GM12878 (cell line): Measurements from ENCODE around the gene ESPL1. TPM values are rescaled to one million over a fixed set of nuclear protein-coding genes. Genes with fewer than 3 reads are reported as not detected.

Source experiments
- ASH2L ChIP-seq: fragments of 300-600, 200-600 bp; sonication (generic); IDR thresholded peaks from 2 replicates; pipeline ENCODE4 v1.6.1; 2017; ENCODE audit warnings: low read depth, mild to moderate bottlenecking, borderline replicate concordance
- ATF2 ChIP-seq: IDR thresholded peaks from 2 replicates; pipeline ENCODE4 v1.6.1; 2012; ENCODE audit warnings: low read length, inconsistent platforms
- BCL11A ChIP-seq: IDR thresholded peaks from 2 replicates; pipeline ENCODE4 v1.6.1; 2011; ENCODE audit warnings: low read depth, low read length
- CREM ChIP-seq: IDR thresholded peaks from 2 replicates; pipeline ENCODE4 v1.6.1; 2014; ENCODE audit warnings: antibody characterized with exemption, low read depth
- EED ChIP-seq: sonication (generic); IDR thresholded peaks from 2 replicates; pipeline ENCODE4 v1.6.1; 2016; ENCODE audit warnings: antibody characterized with exemption, low read depth
- FOXK2 ChIP-seq: fragments of 450-650 bp; IDR thresholded peaks from 2 replicates; pipeline ENCODE4 v1.6.1; 2017; ENCODE audit warnings: mild to moderate bottlenecking, moderate library complexity
- LARP7 ChIP-seq: fragments of 450-650 bp; IDR thresholded peaks from 2 replicates; pipeline ENCODE4 v1.6.1; 2017; ENCODE audit warnings: mild to moderate bottlenecking
- MEF2A ChIP-seq: IDR thresholded peaks from 2 replicates; pipeline ENCODE4 v1.6.1; 2011; ENCODE audit warnings: low read depth, mild to moderate bottlenecking, low read length, moderate library complexity; ENCODE audit not compliant: insufficient read depth
- NKRF ChIP-seq: fragments of 450-650 bp; conservative IDR thresholded peaks from 2 replicates; pipeline ENCODE4 v1.6.1; 2017; ENCODE audit warnings: mild to moderate bottlenecking, moderate library complexity
- NR2C2 ChIP-seq: IDR thresholded peaks from 2 replicates; pipeline ENCODE4 v1.6.1; 2011; ENCODE audit warnings: borderline replicate concordance, low read depth; ENCODE audit not compliant: control insufficient read depth, insufficient read length
- NR2F1 ChIP-seq: fragments of 450-650 bp; conservative IDR thresholded peaks from 2 replicates; pipeline ENCODE4 v1.6.1; 2017; ENCODE audit warnings: mild to moderate bottlenecking
- NRF1 ChIP-seq: conservative IDR thresholded peaks from 2 replicates; pipeline ENCODE4 v1.6.1; 2011; ENCODE audit warnings: mild to moderate bottlenecking, low read depth, low read length, improper control_type of control experiment
- PML ChIP-seq: IDR thresholded peaks from 2 replicates; pipeline ENCODE4 v1.6.1; 2012; ENCODE audit warnings: low read length, inconsistent platforms
- POLR2AphosphoS2 ChIP-seq: IDR thresholded peaks from 2 replicates; pipeline ENCODE4 v1.6.1; 2011; ENCODE audit warnings: low read depth, mild to moderate bottlenecking, low read length, improper control_type of control experiment, moderate library complexity
- RUNX3 ChIP-seq: IDR thresholded peaks from 2 replicates; pipeline ENCODE4 v1.6.1; 2012; ENCODE audit warnings: low read length, inconsistent platforms
- SIN3A ChIP-seq: IDR thresholded peaks from 2 replicates; pipeline ENCODE4 v1.6.1; 2012; ENCODE audit warnings: low read depth, low read length, improper control_type of control experiment
- SIX5 ChIP-seq: IDR thresholded peaks from 2 replicates; pipeline ENCODE4 v1.6.1; 2011; ENCODE audit warnings: mild to moderate bottlenecking, low read depth, low read length, moderate library complexity; ENCODE audit not compliant: severe bottlenecking
- YY1 ChIP-seq: IDR thresholded peaks from 2 replicates; pipeline ENCODE4 v1.6.1; 2011; ENCODE audit warnings: low read depth, mild to moderate bottlenecking, low read length
- polyA plus RNA-seq, 11 experiments: library from polyadenylated mRNA; depleted of rRNA in 4 of 11; unstranded in 6 of 11; stranded (reverse) in 5 of 11; fragments of >200 nt; fragmentation: Nextera tagmentation in 4 of 11; fragmentation: Illumina TruSeq in 1 of 11; extraction: Ambion mirVana in 4 of 11; extraction: Trizol in 1 of 11; gene quantifications; 1 replicate in 1 of 11; 2 replicates in 10 of 11; pipeline versions ENCODE4 v1.2.1 to v1.2.3, GENCODE V29; 2011 to 2016; ENCODE audit warnings: inconsistent platforms in 2 of 11, missing spikeins in 2 of 11, low read depth in 1 of 11
- total RNA-seq, 4 experiments: library from RNA; depleted of rRNA in 3 of 4; stranded (reverse); fragments of >200 nt in 3 of 4; fragmentation: Illumina TruSeq in 1 of 4; extraction: Trizol in 1 of 4; gene quantifications; 2 replicates each; pipeline versions ENCODE4 v1.2.1 to v1.2.3, GENCODE V29; 2013 to 2021
- TF ChIP-seq, protein P1 (sequence below): IDR thresholded peaks from 2 replicates; pipeline ENCODE4 v1.6.1; 2012; ENCODE audit warnings: mild to moderate bottlenecking, low read depth, low read length
- TF ChIP-seq, protein P2 (sequence below): fragments of 450-650 bp; formaldehyde crosslinking; IDR thresholded peaks from 2 replicates; pipeline ENCODE4 v1.5.0; 2022; ENCODE audit warnings: mild to moderate bottlenecking, missing genetic modification characterization

Gene ESPL1
- total and polyA plus RNA-seq, 10 of the 15 experiments (the other 5 are each of a cell fraction or from before 2014, with no cell fraction given), result 2.1 to 61.9 (median 21.2) TPM

GRCh38 chr12:53299454-53300180 is 31.5 kb downstream of the ESPL1 start, which contains the start of gene MYG1 (continued):
- TF ChIP-seq, protein P1, sequence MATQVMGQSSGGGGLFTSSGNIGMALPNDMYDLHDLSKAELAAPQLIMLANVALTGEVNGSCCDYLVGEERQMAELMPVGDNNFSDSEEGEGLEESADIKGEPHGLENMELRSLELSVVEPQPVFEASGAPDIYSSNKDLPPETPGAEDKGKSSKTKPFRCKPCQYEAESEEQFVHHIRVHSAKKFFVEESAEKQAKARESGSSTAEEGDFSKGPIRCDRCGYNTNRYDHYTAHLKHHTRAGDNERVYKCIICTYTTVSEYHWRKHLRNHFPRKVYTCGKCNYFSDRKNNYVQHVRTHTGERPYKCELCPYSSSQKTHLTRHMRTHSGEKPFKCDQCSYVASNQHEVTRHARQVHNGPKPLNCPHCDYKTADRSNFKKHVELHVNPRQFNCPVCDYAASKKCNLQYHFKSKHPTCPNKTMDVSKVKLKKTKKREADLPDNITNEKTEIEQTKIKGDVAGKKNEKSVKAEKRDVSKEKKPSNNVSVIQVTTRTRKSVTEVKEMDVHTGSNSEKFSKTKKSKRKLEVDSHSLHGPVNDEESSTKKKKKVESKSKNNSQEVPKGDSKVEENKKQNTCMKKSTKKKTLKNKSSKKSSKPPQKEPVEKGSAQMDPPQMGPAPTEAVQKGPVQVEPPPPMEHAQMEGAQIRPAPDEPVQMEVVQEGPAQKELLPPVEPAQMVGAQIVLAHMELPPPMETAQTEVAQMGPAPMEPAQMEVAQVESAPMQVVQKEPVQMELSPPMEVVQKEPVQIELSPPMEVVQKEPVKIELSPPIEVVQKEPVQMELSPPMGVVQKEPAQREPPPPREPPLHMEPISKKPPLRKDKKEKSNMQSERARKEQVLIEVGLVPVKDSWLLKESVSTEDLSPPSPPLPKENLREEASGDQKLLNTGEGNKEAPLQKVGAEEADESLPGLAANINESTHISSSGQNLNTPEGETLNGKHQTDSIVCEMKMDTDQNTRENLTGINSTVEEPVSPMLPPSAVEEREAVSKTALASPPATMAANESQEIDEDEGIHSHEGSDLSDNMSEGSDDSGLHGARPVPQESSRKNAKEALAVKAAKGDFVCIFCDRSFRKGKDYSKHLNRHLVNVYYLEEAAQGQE, result no peak
- no peak for TF ChIP-seq ATF2
- peak; percentile 81 for TF ChIP-seq NR2C2
- TF ChIP-seq BCL11A, result 0 out of 2 replicates have a peak, but pooled peaks have one; percentile 6
- TF ChIP-seq POLR2AphosphoS2, result peak; percentile 86; the same call in 1 of the 2 replicates
- peak; percentile 61 for TF ChIP-seq SIX5
- peak; percentile 60; the same call in 1 of the 2 replicates for TF ChIP-seq ASH2L
- peak; percentile 93 for TF ChIP-seq NKRF
- peak; percentile 89 for TF ChIP-seq LARP7
- peak; percentile 79 for TF ChIP-seq YY1
- peak; percentile 80 for TF ChIP-seq FOXK2
- no peak for TF ChIP-seq NR2F1
- peak; percentile 23; the same call in 1 of the 2 replicates for TF ChIP-seq EED
- TF ChIP-seq CREM, result peak; percentile 41; the same call in 1 of the 2 replicates
- TF ChIP-seq, protein P2, sequence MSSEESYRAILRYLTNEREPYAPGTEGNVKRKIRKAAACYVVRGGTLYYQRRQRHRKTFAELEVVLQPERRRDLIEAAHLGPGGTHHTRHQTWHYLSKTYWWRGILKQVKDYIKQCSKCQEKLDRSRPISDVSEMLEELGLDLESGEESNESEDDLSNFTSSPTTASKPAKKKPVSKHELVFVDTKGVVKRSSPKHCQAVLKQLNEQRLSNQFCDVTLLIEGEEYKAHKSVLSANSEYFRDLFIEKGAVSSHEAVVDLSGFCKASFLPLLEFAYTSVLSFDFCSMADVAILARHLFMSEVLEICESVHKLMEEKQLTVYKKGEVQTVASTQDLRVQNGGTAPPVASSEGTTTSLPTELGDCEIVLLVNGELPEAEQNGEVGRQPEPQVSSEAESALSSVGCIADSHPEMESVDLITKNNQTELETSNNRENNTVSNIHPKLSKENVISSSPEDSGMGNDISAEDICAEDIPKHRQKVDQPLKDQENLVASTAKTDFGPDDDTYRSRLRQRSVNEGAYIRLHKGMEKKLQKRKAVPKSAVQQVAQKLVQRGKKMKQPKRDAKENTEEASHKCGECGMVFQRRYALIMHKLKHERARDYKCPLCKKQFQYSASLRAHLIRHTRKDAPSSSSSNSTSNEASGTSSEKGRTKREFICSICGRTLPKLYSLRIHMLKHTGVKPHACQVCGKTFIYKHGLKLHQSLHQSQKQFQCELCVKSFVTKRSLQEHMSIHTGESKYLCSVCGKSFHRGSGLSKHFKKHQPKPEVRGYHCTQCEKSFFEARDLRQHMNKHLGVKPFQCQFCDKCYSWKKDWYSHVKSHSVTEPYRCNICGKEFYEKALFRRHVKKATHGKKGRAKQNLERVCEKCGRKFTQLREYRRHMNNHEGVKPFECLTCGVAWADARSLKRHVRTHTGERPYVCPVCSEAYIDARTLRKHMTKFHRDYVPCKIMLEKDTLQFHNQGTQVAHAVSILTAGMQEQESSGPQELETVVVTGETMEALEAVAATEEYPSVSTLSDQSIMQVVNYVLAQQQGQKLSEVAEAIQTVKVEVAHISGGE (CRISPR knock-in tag), result peak; percentile 39; the same call in 1 of the 2 replicates
- TF ChIP-seq PML, result peak; percentile 83
- TF ChIP-seq MEF2A, result no peak
- peak; percentile 17; the same call in 1 of the 2 replicates for TF ChIP-seq RUNX3
- TF ChIP-seq NRF1, result peak; percentile 33; the same call in 1 of the 2 replicates
- TF ChIP-seq SIN3A, result peak; percentile 85; the same call in 1 of the 2 replicates
